ENCODE measurements around the gene RPL12. TPM values are rescaled to one million over a fixed set of nuclear protein-coding genes. Genes with fewer than 3 reads are reported as not detected.

RPL12 gene
- total and polyA plus RNA-seq, 2 experiments from 2014 or later, result 392 to 1,720 TPM

DNA sequence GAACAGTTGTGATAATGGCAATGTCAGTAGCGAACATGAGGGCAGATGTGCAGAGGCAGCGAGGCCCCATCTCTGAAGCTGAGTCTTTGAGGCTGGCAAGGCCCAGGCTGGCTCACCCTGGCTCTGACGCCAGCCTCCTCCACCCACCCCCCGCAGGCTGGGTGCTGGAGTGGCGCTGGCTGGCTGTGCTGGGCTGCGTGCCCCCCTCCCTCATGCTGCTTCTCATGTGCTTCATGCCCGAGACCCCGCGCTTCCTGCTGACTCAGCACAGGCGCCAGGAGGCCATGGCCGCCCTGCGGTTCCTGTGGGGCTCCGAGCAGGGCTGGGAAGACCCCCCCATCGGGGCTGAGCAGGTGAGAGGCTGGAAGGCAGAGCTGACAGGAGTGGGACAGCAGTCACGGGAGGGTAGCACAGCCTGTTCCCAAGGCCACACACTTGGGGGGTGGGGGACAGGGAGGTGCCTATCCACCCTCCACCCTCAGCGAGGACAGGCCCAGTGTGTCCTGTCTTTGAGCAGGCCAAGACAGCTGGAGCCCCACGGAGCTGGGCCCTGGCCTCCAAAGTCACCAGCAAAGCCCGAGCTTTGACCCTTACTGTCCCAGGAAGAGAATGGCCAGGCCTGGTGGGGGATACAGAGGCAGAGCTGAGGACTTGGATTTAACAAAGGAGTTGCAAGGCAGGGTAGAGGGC, 48.7 kb downstream of the RPL12 start:
- Histone ChIP-seq H2AFZ (no peak overlapping the region), H3K4me3 (no peak overlapping the region), H3K4me1 (ENCODE audit: insufficient read depth) (no peaks in the 10 kb centered on the region), H3K36me3 (replicated peaks; ENCODE audit: insufficient read depth, low read depth) (no peaks in the 10 kb centered on the region), H3K79me2 (peaks cover 41% of the 10 kb centered on the region), H3K27me3 (no peaks in the 10 kb centered on the region), H3K9me2 (replicated peaks; ENCODE audit: insufficient read depth) (no peaks in the 10 kb centered on the region), H4K20me1 (ENCODE audit: insufficient read depth, poor library complexity, severe bottlenecking) (peaks cover 29% of the 10 kb centered on the region), H3K9me3 (ENCODE audit: low read depth) (no peaks in the 10 kb centered on the region), H3K4me2 (no peak overlapping the region), H3K27ac (no peak overlapping the region)
- DNase-seq (ENCODE audit: low spot score), result no peak
- 93% methylated on average over 17 of the region's 18 CpGs for WGBS (ENCODE audit: low lambda C conversion rate, missing lambda C conversion rate)
- TF ChIP-seq EZH2phosphoT487 (IDR thresholded peaks at IDR 0.05; ENCODE audit: low read depth, severe bottlenecking, unreplicated experiment) (no peak), EZH2 (IDR thresholded peaks at IDR 0.05; ENCODE audit: borderline replicate concordance) (no peak)
- TF ChIP-seq, protein P1, sequence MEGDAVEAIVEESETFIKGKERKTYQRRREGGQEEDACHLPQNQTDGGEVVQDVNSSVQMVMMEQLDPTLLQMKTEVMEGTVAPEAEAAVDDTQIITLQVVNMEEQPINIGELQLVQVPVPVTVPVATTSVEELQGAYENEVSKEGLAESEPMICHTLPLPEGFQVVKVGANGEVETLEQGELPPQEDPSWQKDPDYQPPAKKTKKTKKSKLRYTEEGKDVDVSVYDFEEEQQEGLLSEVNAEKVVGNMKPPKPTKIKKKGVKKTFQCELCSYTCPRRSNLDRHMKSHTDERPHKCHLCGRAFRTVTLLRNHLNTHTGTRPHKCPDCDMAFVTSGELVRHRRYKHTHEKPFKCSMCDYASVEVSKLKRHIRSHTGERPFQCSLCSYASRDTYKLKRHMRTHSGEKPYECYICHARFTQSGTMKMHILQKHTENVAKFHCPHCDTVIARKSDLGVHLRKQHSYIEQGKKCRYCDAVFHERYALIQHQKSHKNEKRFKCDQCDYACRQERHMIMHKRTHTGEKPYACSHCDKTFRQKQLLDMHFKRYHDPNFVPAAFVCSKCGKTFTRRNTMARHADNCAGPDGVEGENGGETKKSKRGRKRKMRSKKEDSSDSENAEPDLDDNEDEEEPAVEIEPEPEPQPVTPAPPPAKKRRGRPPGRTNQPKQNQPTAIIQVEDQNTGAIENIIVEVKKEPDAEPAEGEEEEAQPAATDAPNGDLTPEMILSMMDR (IDR thresholded peaks at IDR 0.05; ENCODE audit: poor library complexity), result no peak

GRCh38 chr9:127399736-127400269, 51.4 kb downstream of the RPL12 start:
- 99% methylated on average over 14 of the region's 14 CpGs for WGBS (ENCODE audit: low lambda C conversion rate, missing lambda C conversion rate)
- Histone ChIP-seq H3K36me3 (replicated peaks; ENCODE audit: insufficient read depth, low read depth) (no peaks in the 10 kb centered on the region), H3K4me2 (peak overlapping the region; percentile 90), H3K79me2 (peaks cover 43% of the 10 kb centered on the region), H2AFZ (no peak overlapping the region), H3K4me3 (no peak overlapping the region), H3K4me1 (ENCODE audit: insufficient read depth) (peaks cover 10% of the 10 kb centered on the region), H3K27me3 (no peaks in the 10 kb centered on the region), H4K20me1 (ENCODE audit: insufficient read depth, poor library complexity, severe bottlenecking) (peaks cover 22% of the 10 kb centered on the region), H3K9me2 (replicated peaks; ENCODE audit: insufficient read depth) (no peaks in the 10 kb centered on the region), H3K27ac (no peak overlapping the region), H3K9me3 (ENCODE audit: low read depth) (no peaks in the 10 kb centered on the region)
- no peak for DNase-seq (ENCODE audit: low spot score)
- TF ChIP-seq, protein P1 (IDR thresholded peaks at IDR 0.05; ENCODE audit: poor library complexity), result no peak
- TF ChIP-seq EZH2phosphoT487 (IDR thresholded peaks at IDR 0.05; ENCODE audit: low read depth, severe bottlenecking, unreplicated experiment), result no peak
- TF ChIP-seq EZH2 (IDR thresholded peaks at IDR 0.05; ENCODE audit: borderline replicate concordance), result no peak

DNA sequence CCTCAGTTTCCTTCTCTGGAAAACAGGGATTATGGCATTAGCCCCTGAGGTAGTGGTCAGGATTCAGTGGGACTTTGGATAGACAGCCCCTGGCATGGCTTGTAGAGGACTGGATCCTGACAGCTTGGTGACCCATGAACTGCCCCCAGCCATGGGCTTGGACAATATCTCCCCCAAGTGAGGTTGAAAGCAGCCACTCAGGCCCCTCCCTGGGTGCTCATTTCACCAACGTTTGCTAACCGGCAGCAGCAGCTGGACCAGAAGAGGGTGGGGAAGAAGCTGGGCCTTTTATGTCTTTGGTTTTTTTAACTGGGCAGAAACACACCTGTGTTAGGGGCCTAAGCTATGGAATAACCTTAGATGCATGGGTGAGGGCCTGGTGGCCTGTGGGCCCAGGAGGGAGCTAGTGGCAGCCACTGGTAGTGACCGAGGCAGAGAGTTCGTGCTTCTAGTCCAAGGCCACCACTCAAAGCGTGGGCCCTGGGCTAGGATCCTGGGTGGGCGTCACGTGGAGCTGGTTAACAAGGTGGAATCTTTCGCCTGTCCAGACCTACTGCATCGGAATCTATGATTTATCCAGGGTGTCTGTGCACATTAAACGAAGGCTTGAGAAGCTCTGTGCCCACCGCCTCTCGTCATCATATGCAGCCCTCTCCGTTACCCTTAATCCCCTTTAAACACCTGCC, 52.3 kb downstream of the RPL12 start:
- Histone ChIP-seq H3K27me3 (no peaks in the 10 kb centered on the region), H3K36me3 (replicated peaks; ENCODE audit: insufficient read depth, low read depth) (no peaks in the 10 kb centered on the region), H3K27ac (peak overlapping the region; percentile 97), H3K9me3 (ENCODE audit: low read depth) (no peaks in the 10 kb centered on the region), H3K4me1 (ENCODE audit: insufficient read depth) (peaks cover 14% of the 10 kb centered on the region), H3K9me2 (replicated peaks; ENCODE audit: insufficient read depth) (no peaks in the 10 kb centered on the region), H3K79me2 (peaks cover 43% of the 10 kb centered on the region), H3K4me2 (peak overlapping the region; percentile 90), H3K4me3 (peak overlapping the region; percentile 80), H4K20me1 (ENCODE audit: insufficient read depth, poor library complexity, severe bottlenecking) (peaks cover 22% of the 10 kb centered on the region), H2AFZ (no peak overlapping the region)
- TF ChIP-seq EZH2phosphoT487 (IDR thresholded peaks at IDR 0.05; ENCODE audit: low read depth, severe bottlenecking, unreplicated experiment) (no peak), EZH2 (IDR thresholded peaks at IDR 0.05; ENCODE audit: borderline replicate concordance) (no peak)
- TF ChIP-seq, protein P1 (IDR thresholded peaks at IDR 0.05; ENCODE audit: poor library complexity), result no peak
- WGBS (ENCODE audit: low lambda C conversion rate, missing lambda C conversion rate), result 86% methylated on average over 13 of the region's 13 CpGs
- no peak for DNase-seq (ENCODE audit: low spot score)

Measured in hepatocyte (in vitro differentiated cells).